ENCODE data around the gene INVS. TPM values are rescaled to one million over a fixed set of nuclear protein-coding genes. Genes with fewer than 3 reads are reported as not detected.
"Not testable (repeated sequence)": the region's sequence is repeated elsewhere in the genome, so short reads cannot be mapped to it uniquely, and the experiment has no call there.

The INVS gene
- total RNA-seq, 1 donor from 2014 or later: 10.6 TPM

GRCh38 chr9:100082782-100083181 is 16.3 kb upstream of the INVS start:
- intact Hi-C loops (cut with DNase I): no loop called here
- no peak for DNase-seq (ENCODE audit: low spot score)

GRCh38 chr9:100083448-100084127 is 15.5 kb upstream of the INVS start:
- DNase-seq (ENCODE audit: low spot score): no peak
- intact Hi-C loops (cut with DNase I): no loop called here

GRCh38 chr9:100084128-100084453 is 15.0 kb upstream of the INVS start:
- intact Hi-C loops (cut with DNase I): no loop called here
- no peak for DNase-seq (ENCODE audit: low spot score)

GRCh38 chr9:100084734-100085133 is 14.3 kb upstream of the INVS start:
- intact Hi-C loops (cut with DNase I): no loop called here

GRCh38 chr9:100086097-100086635 is 12.9 kb upstream of the INVS start:
- no peak for DNase-seq (ENCODE audit: low spot score)

More at GRCh38 chr9:100084734-100085133, 14.3 kb upstream of the INVS start:
- no peak for DNase-seq (ENCODE audit: low spot score)

GRCh38 chr9:100087218-100087617 is 11.8 kb upstream of the INVS start:
- intact Hi-C loops (cut with DNase I): no loop called here
- DNase-seq (ENCODE audit: low spot score): no peak

More at GRCh38 chr9:100086097-100086635, 12.9 kb upstream of the INVS start:
- intact Hi-C loops (cut with DNase I): no loop called here

GRCh38 chr9:100088202-100088601 is 10.8 kb upstream of the INVS start:
- no peak for DNase-seq (ENCODE audit: low spot score)
- intact Hi-C loops (cut with DNase I): no loop called here

- no peak for DNase-seq (ENCODE audit: low spot score)
- intact Hi-C loops (cut with DNase I): no loop called here
Observed at GRCh38 chr9:100090880-100091279, 8.2 kb upstream of the INVS start.

GRCh38 chr9:100091650-100092049 is 7.4 kb upstream of the INVS start:
- DNase-seq (ENCODE audit: low spot score): no peak
- intact Hi-C loops (cut with DNase I): no loop called here

- intact Hi-C loops (cut with DNase I): no loop called here
- DNase-seq (ENCODE audit: low spot score): no peak
Observed at GRCh38 chr9:100092066-100092465, 7.0 kb upstream of the INVS start.

- intact Hi-C loops (cut with DNase I); DNase-seq (ENCODE audit: low spot score): not testable (repeated sequence)
Observed at GRCh38 chr9:100094411-100094810, 4.6 kb upstream of the INVS start.

GRCh38 chr9:100096378-100096916 is 2.6 kb upstream of the INVS start:
- intact Hi-C loops (cut with DNase I): no loop called here
- no peak for DNase-seq (ENCODE audit: low spot score)

- intact Hi-C loops (cut with DNase I): no loop called here
- no peak for DNase-seq (ENCODE audit: low spot score)
Observed at GRCh38 chr9:100098046-100098886, 777 bp upstream of the INVS start.

- intact Hi-C loops (cut with DNase I): no loop called here
- no peak for DNase-seq (ENCODE audit: low spot score)
Observed at GRCh38 chr9:100099722-100100042, 639 bp downstream of the INVS start.

GRCh38 chr9:100100146-100100667 is 1.2 kb downstream of the INVS start:
- intact Hi-C loops (cut with DNase I): no loop called here

GRCh38 chr9:100101608-100102007 is 2.6 kb downstream of the INVS start:
- intact Hi-C loops (cut with DNase I): no loop called here
- no peak for DNase-seq (ENCODE audit: low spot score)

More at GRCh38 chr9:100100146-100100667, 1.2 kb downstream of the INVS start:
- no peak for DNase-seq (ENCODE audit: low spot score)

- no peak for DNase-seq (ENCODE audit: low spot score)
- intact Hi-C loops (cut with DNase I): no loop called here
Observed at GRCh38 chr9:100104314-100104713, 5.3 kb downstream of the INVS start.

- intact Hi-C loops (cut with DNase I): no loop called here
Observed at GRCh38 chr9:100105861-100106260, 6.8 kb downstream of the INVS start.

GRCh38 chr9:100106616-100107015 is 7.6 kb downstream of the INVS start:
- intact Hi-C loops (cut with DNase I): no loop called here

More at GRCh38 chr9:100105861-100106260, 6.8 kb downstream of the INVS start:
- DNase-seq (ENCODE audit: low spot score): no peak

GRCh38 chr9:100108559-100108958 is 9.5 kb downstream of the INVS start:
- intact Hi-C loops (cut with DNase I): no loop called here

More at GRCh38 chr9:100106616-100107015, 7.6 kb downstream of the INVS start:
- no peak for DNase-seq (ENCODE audit: low spot score)

More at GRCh38 chr9:100108559-100108958, 9.5 kb downstream of the INVS start:
- no peak for DNase-seq (ENCODE audit: low spot score)
